Upper lobe of right lung (tissue), 1 donor: ENCODE measurements around the gene LPP. TPM values are rescaled to one million over a fixed set of nuclear protein-coding genes. Genes with fewer than 3 reads are reported as not detected.

Source experiments
- ATAC-seq: fragments of 200-7000 bp; cut with Tn5 transposase; one replicate; pipeline ENCODE4 v1.9.1; 2020; ENCODE audit warnings: mild to moderate bottlenecking, moderate library complexity
- DNase-seq: peaks from one replicate; pipeline ENCODE4 v3.0.0-alpha.2; 2020
- H3K27ac ChIP-seq: fragments of 200-600 bp; one replicate; pipeline ENCODE4 v1.8.0; 2022
- H3K27me3 ChIP-seq: fragments of 200-600 bp; one replicate; pipeline ENCODE4 v1.8.0; 2022; ENCODE audit warnings: mild to moderate bottlenecking
- H3K36me3 ChIP-seq: fragments of 200-600 bp; one replicate; pipeline ENCODE4 v1.8.0; 2022
- H3K4me1 ChIP-seq: fragments of 200-600 bp; one replicate; pipeline ENCODE4 v1.8.0; 2022
- H3K4me3 ChIP-seq: fragments of 200-600 bp; one replicate; pipeline ENCODE4 v1.8.0; 2022; ENCODE audit warnings: mild to moderate bottlenecking
- H3K9me3 ChIP-seq: fragments of 200-600 bp; one replicate; pipeline ENCODE4 v1.8.0; 2022
- CTCF ChIP-seq: fragments of 200-600 bp; IDR thresholded peaks from one replicate; pipeline ENCODE4 v1.8.0; 2022; ENCODE audit warnings: antibody characterized with exemption
- intact Hi-C: fragments of 100-400 bp; cut with DNase I; formaldehyde crosslinking; loops from one replicate; pipeline ENCODE4 v1.11.0; 2022
- total RNA-seq: library from RNA; stranded (reverse); fragmentation: NEBNext Ultra II Directional; extraction: Animal tissue kit (Norgen Biotek cat#: 25700); gene quantifications from one replicate; pipeline ENCODE4 v1.2.1, GENCODE V29; 2021
- donor health status: DM: no; HTN: yes; CAD: no; lungs with severe emphysema.

Gene LPP
- total RNA-seq, 1 donor from 2014 or later, result 191 TPM

DNA sequence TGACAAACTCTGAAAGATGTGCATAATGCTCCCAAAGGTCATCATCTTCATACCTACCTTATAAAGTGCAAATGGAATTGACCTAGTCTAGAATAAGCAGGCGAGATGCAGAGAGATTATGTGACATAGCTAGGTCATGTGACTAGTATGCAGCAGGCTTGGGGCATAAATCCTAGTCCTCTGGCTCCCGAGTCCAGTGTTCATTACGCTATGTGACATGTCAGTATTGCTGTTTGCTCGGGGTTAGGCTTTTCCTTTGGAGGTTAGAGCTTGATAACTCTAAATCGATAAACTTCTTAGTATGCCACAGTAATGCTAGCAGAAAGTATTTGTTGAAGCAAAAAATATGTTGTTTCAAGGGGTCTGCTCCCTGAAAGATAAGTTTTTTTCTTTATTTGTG is 536.1 kb downstream of the LPP start:
- no peaks in the 10 kb centered on the region for H3K27me3 ChIP-seq
- no peak overlapping the region for H3K4me3 ChIP-seq
- H3K9me3 ChIP-seq, result no peaks in the 10 kb centered on the region
- H3K36me3 ChIP-seq, result no peaks in the 10 kb centered on the region
- no peak for TF ChIP-seq CTCF
- intact Hi-C loops, result no loop called here
- DNase-seq (no peak), ATAC-seq (no peak)
- H3K27ac ChIP-seq, result no peak overlapping the region
- H3K4me1 ChIP-seq, result peaks cover 21% of the 10 kb centered on the region

DNA sequence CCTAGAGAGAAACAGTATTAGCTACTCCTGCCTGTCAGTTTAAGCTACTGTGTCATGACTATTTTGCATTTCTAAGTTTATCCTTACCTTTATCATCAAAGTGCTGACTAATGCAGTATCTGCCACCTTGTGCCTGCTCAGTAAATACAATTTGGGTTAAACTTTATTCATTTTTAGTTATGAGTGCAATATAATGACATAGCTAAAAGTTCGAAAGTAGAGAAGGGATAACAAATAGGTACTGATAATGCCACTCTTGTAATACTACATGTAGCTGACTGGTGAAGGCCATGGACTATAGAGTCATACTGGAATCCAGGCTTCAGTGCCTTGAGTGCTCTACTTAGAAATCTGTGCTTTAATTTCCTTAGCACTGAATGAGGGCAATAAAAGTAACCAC is 537.0 kb downstream of the LPP start:
- Histone ChIP-seq H3K4me1 (peaks cover 21% of the 10 kb centered on the region), H3K27ac (no peak overlapping the region), H3K36me3 (no peaks in the 10 kb centered on the region), H3K4me3 (no peak overlapping the region), H3K9me3 (no peaks in the 10 kb centered on the region), H3K27me3 (no peaks in the 10 kb centered on the region)
- DNase-seq (no peak), ATAC-seq (no peak)
- TF ChIP-seq CTCF, result no peak
- intact Hi-C loops, result no loop called here

DNA sequence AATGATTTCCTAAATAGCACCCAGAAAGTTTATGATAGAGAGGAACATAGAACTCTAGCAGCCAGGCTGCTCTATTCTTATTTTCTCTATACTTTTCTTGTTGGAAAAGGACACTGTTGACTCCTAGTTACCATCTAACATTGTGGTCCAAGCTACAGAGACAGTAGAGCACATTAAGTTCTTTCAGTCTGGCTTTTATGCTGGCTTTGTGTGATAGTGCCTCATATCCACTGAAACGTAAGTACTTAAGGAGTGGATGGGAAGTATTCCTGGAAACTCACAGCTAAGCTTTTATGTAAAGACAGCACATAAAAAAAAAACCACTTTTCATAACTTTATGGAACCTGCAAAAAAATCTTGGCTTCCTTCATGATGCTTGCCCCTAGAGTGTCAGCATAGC is 537.7 kb downstream of the LPP start:
- intact Hi-C loops, result no loop called here
- Histone ChIP-seq H3K4me3 (no peak overlapping the region), H3K9me3 (no peaks in the 10 kb centered on the region), H3K36me3 (no peaks in the 10 kb centered on the region), H3K27ac (no peak overlapping the region), H3K4me1 (peaks cover 21% of the 10 kb centered on the region), H3K27me3 (no peaks in the 10 kb centered on the region)
- ATAC-seq (no peak), DNase-seq (no peak)
- TF ChIP-seq CTCF, result no peak

DNA sequence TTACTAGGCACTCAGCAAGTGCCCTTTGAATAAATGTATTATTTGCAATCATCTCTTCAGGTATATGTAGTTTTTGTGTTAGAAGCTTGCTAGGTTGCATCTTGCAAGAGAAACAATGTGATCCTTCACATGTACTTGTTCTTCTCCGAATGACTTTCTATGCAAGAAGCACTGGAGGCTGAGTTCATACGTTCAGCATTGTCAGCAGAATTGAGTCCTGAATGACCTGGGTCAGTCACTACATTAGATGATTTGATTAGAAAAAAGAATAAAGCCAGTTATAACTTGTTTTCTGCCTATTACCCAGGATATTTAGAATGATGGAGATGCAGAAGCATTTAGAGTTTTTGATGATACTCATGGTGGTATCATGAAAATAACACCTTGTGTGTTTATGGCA is 538.7 kb downstream of the LPP start:
- DNase-seq (no peak), ATAC-seq (no peak)
- H3K36me3 ChIP-seq, result no peaks in the 10 kb centered on the region
- intact Hi-C loops, result no loop called here
- no peak overlapping the region for H3K27ac ChIP-seq
- no peaks in the 10 kb centered on the region for H3K9me3 ChIP-seq
- no peaks in the 10 kb centered on the region for H3K27me3 ChIP-seq
- no peak for TF ChIP-seq CTCF
- no peak overlapping the region for H3K4me3 ChIP-seq
- H3K4me1 ChIP-seq, result peaks cover 16% of the 10 kb centered on the region

DNA sequence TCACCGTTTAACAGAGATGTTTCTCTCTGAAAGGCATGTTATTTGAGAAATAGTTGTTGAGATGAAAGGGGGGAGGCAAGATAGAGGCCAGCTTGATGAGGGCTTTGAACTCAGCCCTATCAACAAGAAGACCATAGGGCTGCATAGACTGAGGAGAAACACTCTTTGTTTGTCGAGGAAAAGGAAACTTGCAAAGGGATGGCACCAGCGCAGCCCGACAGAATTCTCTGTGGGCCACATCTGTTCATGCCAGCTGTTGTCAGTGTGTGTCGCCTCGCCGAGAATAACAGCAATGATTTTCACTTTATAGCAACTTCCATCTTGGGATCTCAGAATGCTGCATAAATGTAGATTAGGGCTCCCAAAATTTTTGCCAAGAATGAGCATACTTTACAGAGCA is 539.5 kb downstream of the LPP start:
- no peak overlapping the region for H3K27ac ChIP-seq
- no peaks in the 10 kb centered on the region for H3K9me3 ChIP-seq
- H3K4me1 ChIP-seq, result peaks cover 13% of the 10 kb centered on the region
- no peak for DNase-seq
- intact Hi-C loops, result no loop called here
- no peak for ATAC-seq
- H3K27me3 ChIP-seq, result no peaks in the 10 kb centered on the region
- H3K4me3 ChIP-seq, result no peak overlapping the region
- no peak for TF ChIP-seq CTCF
- no peaks in the 10 kb centered on the region for H3K36me3 ChIP-seq

DNA sequence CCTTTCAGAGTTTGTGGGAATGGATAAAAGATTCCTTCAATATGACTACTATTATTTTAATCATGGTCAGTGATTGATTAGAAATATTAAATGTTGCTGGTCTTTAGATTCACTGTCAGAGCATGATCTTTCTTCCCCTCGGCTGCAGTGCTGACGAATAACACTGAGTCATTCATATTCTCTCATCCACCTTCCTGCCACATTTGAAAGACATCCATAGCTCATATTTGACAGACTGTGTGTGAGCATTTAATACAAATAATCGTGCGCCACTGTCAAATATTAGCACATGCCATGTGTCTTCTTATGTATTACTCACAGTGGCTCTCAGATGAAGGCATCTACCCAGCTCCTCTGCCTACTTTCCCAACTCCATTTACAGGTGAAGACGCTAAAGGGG is 541.3 kb downstream of the LPP start:
- intact Hi-C loops, result no loop called here
- Histone ChIP-seq H3K36me3 (no peaks in the 10 kb centered on the region), H3K4me1 (no peaks in the 10 kb centered on the region), H3K9me3 (no peaks in the 10 kb centered on the region), H3K27me3 (no peaks in the 10 kb centered on the region), H3K4me3 (no peak overlapping the region), H3K27ac (no peak overlapping the region)
- no peak for ATAC-seq
- no peak for DNase-seq
- TF ChIP-seq CTCF, result no peak
